Stimulated activated CD8-positive, alpha-beta memory T cell treated with anti-CD3 and anti-CD28 coated beads, Interleukin-15, amount 100 ng/mL, for 24 hours (primary cell): ENCODE measurements around the gene U2AF1.
"Not testable (repeated sequence)": the region's sequence is repeated elsewhere in the genome, so short reads cannot be mapped to it uniquely, and the experiment has no call there.

Experiments
- DNase-seq: peaks from one replicate; pipeline ENCODE4 v3.0.0-alpha.2; 2020; ENCODE audit warnings: low read depth

The U2AF1 gene

DNA sequence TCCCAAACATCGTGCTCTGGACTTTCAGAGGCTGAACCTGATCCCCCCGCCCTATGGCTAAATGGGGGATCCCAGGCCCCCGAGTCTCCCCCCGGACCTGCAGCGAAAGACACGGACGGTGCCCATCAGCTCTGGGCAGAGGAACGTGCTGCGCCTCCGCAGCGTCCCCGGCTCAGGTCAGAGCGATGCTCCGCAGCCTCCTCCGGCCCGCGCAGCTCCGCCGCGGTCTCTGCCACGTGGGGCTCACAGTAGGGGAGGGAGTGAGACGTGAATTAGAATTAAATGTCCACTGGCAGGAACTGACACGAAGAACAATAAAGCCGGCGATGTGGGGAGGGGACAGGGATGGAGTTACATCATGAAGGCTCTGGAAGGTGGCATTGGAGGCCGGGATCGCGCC is 30.7 kb downstream of the U2AF1 start:
- DNase-seq: not testable (repeated sequence)

DNA sequence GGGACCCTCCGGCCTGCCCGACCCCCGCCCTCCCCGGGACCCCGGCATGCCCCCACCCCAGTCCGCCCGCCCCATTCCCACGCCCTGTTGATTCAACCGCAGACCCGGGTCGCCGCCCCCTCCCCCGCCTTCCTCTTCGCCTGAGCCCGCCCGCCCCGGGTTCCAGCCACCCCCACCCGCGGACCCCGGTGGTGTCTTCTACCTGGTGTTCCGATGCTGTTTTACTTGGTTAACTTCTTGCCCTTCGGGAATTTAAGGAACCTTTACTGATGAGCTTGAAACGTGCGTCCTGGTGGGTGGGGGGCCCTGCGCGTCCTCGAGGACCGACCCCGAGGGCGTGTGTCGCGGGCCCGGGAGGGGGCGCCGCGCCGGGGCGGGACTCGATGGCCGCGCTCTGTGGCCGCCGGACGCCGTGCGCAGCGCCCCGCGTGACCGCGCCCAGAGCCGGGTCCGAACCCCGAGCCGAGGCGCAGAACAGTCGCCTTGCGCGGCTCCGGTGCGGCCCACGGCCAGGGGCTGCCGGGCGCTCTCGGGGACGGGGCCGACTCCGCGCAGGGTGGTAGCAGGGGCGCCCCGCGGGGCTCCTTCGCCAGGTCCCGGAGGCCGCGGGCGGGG is 31.2 kb downstream of the U2AF1 start:
- not testable (repeated sequence) for DNase-seq

DNA sequence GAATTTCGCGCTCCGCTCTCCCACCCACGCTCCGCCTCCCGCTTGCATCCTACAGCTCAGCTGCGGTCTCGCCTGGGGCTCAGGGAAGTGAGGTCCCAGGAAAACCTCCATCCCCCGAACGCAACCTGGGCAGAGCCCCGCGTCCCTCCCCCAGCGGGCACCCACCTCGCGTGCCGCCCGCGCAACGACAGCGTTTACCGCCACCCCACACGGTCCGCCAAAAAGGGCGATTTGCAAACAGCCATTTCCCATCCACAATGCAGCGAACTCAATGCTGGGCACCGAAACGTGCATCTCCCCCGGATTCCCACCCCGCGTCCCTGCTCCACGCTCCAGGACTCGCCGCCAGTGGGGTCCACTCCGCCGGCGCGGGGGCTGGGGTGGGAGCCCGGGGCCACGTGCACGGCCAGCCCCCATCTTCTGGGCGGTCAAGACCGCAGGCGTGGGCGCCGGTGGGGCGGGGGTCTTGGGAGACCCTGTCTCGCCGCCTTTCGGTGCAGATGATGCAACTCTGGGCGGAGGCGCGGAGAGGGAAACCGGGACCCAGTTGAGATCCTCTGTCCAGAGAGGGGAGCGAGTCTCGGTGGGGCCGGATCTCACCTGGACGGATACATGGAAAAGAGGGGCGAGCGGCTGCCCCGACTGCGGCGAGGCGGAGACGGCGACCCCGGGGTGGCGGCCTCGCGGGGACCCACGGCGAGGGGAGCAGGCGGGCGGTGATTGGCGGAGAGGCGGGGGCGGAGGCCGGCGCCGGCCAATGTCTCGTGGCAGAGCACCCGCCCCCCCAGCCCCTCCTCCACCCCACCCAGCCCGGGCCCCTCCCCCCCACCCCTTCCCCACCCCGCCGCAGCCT is 32.0 kb downstream of the U2AF1 start, which contains the start of gene CBS:
CBS (minus strand) TSS at position 666 of the 853 bp plus-strand sequence. CDS start 3,642 bp downstream, outside the sequence.
- DNase-seq: not testable (repeated sequence)

DNA sequence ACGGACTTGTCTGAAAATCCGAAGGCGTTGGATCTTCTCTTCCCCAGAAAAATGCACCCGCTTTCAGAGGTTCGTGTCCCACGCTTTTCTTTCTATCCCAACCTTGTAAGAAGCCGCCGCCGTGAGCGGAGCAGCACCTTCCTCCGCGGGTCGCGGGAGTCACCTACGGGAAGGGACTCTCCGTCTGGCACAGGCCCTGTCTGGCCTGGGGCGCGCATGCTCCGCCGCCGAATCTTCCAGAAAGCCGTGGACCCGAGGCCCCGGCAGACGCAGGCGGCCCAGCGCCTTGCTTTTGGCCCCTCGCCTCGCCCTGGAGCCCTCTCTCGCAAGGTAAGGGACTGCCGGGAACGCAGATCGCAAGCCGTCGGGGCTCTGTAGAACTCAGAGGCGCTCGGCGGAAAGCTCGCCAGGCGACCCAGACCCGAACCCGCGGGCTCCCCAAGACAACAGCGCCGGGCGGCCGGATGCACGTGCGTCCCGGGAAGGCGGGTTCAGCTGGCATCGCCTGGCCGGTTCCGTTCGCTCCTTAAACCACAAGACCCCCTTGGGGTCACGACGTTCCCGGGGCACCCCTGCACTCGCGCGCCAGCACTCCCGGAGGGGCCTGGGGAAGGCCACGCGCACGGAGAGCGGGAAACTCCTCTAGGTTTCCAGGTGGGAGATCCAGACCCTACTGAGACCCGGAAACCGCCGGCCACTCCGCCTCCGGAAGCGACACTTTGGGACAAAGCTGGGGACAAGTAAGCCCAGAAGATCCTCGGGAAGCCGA is 32.8 kb downstream of the U2AF1 start:
- not testable (repeated sequence) for DNase-seq

DNA sequence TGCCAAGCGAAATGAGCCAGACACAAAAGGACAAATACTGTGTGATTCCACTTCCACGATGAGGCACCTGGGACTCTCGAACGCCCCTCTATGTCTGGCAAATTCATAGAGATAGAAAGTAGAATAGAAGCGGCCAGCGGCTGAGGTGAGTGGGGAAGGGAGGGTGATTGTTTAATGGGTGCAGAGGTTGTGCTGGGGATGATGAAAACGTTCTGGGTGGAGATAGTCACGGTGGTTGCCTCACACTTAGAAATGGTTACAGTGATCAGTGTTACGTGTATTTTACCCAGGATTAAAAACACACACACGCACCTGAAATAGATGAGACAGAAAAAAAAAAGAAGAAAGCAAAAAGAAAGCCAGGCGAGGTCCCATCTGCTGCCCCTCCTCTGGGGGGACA is 34.6 kb downstream of the U2AF1 start:
- DNase-seq: not testable (repeated sequence)

DNA sequence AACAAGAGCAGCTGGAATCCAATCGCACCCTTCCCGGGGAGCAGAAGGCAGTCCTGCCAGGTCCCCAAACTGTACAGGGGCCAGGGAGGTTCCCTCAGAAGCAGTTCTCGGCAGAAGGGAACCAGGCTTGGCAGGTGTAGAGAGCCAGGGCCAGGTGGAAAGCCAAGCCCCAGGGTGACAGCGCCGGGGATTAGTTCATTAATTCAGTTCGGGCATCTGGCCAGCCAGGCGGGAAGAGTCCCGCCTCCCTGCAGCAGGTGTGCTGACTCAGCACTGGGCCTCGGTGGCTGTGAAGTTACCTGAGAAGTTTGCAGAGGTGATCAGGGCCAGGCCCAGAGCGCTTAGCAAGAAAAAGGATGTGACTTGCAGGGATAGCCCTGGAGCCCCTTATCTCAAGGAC is 37.7 kb downstream of the U2AF1 start:
- not testable (repeated sequence) for DNase-seq

DNA sequence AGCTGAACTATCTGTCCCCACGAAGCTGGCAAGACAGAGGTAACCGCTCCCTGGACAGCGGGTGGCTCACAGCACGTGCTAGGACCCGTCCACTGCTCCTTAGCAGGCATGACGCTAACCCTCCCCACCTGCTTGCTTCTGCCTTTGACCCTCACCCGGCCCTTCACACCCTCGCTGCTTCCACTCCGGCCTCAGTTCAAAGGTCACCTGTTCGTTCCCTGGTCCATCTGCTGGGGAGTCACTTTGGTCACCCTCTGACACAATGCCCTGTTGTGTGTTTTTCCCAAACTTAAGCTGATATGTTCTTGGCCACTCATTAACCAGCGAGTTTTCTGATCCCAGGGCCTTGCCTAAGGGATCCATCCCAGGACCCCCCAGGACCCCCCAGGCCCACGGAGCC is 39.3 kb downstream of the U2AF1 start:
- not testable (repeated sequence) for DNase-seq

DNA sequence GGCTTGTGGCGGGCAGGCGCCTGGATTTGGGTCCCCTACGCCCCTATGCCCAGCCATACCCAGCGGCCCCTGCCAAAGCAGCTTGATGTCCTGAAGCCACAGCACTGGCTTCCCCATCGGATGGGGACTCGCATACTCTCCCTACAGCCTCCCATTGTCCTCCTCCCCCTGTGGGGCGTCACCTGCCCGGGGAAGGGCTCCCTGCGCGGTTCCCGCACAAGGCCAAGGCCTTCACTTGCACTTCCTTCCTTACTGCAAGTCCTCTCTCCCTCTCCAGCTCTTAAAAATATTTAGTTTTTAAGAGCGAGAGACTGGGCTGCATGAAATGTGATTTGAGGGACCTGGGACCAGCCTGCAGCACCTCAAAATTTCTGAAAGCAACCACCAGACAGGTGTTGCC is 40.7 kb downstream of the U2AF1 start:
- DNase-seq: not testable (repeated sequence)

DNA sequence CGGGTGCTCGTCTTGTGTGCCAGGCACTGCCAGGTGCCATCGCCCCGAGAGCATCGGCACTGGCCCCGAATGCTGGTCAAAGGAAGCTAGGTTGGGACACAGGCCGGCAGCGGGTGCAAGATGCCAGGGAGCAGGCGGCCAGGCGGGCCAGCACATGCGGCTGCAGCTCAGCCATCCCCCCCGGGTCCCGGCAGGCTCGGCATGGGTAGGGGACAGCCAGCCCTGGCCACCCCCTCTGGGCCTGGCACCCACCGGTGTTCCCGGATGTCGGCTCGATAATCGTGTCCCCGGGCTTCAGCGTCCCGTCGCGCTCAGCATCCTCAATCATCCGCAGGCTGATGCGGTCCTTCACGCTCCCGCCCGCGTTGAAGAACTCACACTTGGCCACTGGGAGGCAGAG is 41.4 kb downstream of the U2AF1 start:
- not testable (repeated sequence) for DNase-seq

DNA sequence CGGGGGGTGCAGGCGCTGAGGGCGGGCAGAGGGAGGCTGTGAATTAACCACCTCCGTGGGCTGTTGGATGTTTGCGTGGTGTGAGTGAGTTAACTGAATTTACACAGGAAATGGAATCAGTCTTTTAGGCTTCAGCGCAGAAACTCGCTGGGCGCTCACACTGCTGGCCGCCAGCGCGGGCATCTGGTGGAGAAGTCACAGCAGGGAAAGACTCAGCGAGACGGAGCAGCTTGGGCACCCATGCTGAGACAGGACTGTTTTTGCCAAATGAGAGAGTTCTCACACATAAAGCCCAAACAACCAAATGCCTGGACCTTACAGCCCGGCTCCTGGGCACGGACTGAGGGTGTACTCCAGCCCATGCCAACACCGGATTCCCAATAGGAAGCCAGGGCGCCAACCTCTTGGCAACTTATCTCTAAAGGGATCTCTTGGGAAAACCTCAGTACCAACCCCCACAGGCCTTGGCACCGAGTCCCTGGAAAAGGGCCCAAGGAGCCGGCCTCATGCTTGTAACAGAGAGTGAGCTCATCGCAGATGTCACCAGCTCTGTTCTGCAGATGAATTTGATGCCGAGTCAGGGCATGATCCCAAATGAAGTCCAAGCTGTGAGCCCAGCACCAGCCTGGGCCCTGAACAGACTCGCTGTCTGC is 43.0 kb downstream of the U2AF1 start:
- not testable (repeated sequence) for DNase-seq

DNA sequence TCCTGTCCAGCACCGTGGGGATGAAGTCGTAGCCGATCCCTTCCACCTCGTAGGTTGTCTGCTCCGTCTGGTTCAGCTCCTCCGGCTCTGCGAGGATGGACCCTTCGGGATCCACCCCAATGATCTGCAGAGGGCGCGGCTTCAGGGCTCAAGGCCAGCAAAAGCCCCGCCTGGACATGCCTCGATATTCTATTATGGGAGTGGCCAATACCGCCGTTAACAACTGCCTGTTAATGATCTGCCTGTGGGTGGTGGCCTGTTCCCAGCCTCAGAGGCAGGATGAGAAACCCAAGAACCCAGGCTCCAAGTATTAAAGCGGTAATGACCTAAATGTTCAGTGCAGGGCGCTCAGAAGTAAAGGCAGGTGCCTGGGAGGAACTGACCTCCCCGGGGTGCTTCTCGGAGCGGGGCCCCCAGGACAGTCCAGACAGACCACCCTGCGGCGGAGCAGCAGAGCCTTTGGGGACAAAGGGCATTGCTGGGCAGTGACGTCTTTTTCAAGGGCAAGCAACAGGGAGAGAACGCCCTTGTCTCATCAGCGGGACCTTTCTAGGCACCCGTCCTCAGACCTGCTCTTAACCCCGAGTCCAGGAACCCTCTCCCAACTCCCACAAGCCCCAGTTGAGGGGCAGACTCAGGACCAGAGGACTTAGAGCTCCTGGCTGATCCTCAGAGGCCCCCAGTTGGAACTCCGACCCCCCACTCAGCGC is 44.3 kb downstream of the U2AF1 start:
- not testable (repeated sequence) for DNase-seq

DNA sequence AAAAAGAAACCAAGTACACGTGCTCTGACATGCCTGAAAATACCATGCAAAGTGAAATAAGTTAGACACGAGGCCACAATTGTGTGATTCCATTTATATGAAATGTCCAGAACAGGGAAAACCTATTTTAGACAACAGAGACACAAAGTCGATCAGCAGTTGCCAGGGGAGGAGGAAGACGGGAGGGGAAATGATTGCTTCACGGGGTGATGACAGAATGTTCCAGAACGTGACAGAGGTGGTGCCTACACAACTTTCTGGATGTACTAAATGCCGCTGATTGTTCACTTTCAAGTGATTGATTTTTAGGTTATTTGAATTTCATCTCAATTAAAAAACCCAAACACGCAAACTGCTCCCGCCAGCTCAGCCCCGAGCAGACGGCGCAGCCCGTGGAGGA is 54.3 kb downstream of the U2AF1 start:
- DNase-seq: not testable (repeated sequence)

DNA sequence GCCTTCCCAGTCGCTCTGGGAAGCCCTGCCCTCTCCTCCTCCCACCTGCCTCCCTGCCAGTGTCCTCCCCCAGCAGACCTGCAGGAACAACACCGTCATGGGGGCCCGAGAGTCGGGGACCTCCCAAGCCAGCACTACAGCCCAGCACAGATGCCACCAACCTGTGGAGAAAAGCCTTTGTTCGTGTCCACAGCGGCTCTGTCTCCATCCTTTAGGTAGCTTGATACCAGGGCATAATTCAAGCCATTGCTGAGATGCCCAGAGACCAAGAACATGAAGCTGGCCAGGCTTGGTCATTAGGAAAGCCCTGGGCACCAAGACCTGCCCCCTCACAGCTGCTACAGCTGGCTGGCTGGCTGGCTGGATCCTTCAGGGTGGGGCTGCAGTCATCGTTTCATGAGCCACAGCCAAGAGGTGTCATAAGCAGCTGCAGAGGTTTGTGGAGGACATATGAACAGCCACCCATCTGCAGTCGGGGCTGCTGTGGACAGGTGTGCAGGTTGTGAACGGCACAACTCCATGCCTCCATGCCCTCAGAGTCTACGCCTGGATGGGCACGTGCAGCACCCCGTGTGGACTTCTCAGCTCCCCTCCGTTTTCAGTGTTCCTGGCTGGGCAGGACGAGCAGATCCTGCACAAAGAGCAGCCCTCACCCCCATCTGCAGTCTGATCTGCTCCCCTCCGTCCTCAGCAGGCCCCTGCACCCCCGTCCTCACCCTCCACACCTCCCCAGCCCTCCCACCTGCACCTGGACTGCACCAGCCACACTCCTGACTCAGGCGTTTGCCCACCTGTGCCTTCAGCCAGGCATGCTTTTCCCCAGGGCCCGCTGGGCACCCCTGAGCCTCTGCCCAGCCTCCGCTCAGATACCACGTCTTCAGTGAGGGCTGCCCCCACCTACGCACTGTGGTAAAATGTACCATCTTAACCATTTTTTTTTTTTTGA is 61.2 kb downstream of the U2AF1 start:
- not testable (repeated sequence) for DNase-seq

DNA sequence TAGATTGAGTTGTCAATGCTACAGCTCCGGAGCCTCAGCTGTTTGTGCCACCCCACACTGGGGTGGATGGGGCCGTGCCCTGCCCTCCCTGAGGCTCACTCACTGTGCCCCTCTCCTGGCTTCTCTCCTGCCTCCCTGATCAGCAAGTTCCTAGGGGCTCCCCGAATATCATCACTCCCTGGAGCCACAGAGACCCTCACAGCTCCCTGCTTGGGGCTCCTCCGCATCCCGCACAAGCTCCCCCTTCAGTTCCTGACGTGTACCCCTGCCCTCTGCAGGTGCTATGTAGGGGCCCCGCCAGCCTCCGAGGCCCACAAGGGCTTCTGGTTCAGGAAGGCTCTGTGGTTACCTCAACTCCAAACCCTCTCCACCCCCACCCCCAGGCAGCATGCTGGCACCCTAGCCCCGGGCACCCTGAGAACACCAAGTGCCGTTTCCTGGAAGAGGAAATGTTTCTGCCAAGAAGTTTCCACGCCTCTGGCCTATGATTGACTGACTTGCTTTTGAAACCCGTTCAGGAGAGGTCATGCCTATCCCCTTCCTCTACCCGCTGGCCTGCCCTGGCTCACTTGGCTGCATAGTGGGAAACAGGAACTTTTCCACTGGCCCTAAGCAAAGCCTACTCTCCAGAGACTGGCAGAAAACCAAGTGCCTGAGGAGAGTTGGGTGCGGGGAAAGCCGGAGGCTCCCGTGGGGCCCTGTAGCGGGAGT is 62.0 kb downstream of the U2AF1 start:
- DNase-seq: not testable (repeated sequence)

DNA sequence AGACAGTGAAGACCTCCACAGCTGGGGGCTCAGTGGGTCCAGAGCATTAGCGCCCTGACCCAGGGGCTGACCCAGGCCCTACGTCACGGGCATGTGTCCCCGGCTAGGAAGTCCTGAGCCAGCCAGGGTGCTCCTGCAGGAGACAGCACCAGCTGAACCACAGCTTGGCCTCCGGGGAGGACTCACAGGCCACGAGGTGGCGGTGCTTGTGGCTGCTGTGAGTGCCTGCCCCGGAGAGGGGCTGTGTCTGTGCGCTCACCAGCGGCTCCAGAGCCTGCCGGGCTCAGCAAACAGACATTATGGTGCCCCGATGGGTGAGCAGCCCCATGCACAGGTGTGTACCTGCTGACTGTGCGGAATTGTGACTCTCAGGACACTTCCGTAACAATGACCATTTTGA is 62.8 kb downstream of the U2AF1 start:
- DNase-seq: not testable (repeated sequence)

DNA sequence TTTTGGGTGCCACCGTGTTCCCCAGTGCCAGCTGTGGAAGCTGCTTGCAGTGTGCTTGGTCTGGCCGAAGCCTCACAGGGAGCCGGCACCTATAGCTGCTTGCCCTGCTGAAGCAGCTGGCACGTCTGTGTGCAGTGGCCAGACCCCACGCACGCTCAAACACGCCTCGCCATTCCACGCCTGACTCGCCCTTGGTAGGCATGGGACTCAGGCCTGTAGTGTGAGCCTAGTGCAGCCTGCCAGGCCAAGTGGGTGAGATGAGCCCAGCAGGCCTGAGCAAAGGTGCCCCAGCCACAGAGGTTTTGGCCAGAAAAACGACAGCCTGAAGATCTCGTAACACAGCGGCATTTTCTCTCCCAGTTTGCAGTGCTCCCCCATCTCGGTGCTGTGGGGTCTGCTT is 64.1 kb downstream of the U2AF1 start:
- DNase-seq: not testable (repeated sequence)
